ENCODE data around the gene OBI1. TPM values are rescaled to one million over a fixed set of nuclear protein-coding genes. Genes with fewer than 3 reads are reported as not detected.

OBI1 gene
- total and polyA plus RNA-seq, 9 of the 15 experiments (the other 6 are each of a cell fraction or from before 2014, with no cell fraction given) = 8.7 to 18.4 (median 14.2) TPM

- Histone ChIP-seq H3K27me3 (ENCODE audit: control insufficient read depth in 2 of 2, insufficient read depth in 2 of 2, low read length in 2 of 2) (peaks cover 0 to 7% of the 10 kb centered on the region in 2 experiments; a peak in 2 of 5 replicates), H3K27ac (ENCODE audit: extremely low read depth, low read depth, low read length) (no peak overlapping the region), H3K36me3 (ENCODE audit: control insufficient read depth, insufficient read depth, low read length) (no peaks in the 10 kb centered on the region), H3K9me3 (replicated peaks; ENCODE audit: control insufficient read depth, insufficient read depth, low read depth, low read length) (no peaks in the 10 kb centered on the region), H3K4me3 (no peak overlapping the region), H3K4me2 (ENCODE audit: insufficient read depth, low read length) (no peak overlapping the region), H3K4me1 (replicated peaks in 1 of 2; ENCODE audit: control insufficient read depth in 2 of 2, insufficient read depth in 2 of 2, low read length in 2 of 2) (no peaks in the 10 kb centered on the region), H2AFZ (ENCODE audit: low read depth, low read length) (no peak overlapping the region), H3K9me1 (ENCODE audit: control insufficient read depth, insufficient read depth, low read length) (no peaks in the 10 kb centered on the region), H3K9ac (ENCODE audit: insufficient read depth in 1 of 2, low read depth in 2 of 2, low read length in 2 of 2) (no peak overlapping the region), H4K20me1 (replicated peaks; ENCODE audit: control insufficient read depth, insufficient read depth, low read length) (no peaks in the 10 kb centered on the region), H3K79me2 (ENCODE audit: control insufficient read depth, insufficient read depth, low read length) (no peaks in the 10 kb centered on the region)
- ChIA-PET CTCF (ENCODE audit: low intra/inter-chr PET ratio) (no interaction called here), POLR2A (no interaction called here)
- TF ChIP-seq SAP30 (IDR thresholded peaks at IDR 0.05; ENCODE audit: borderline replicate concordance, insufficient read depth, low read depth, low read length, poor library complexity, severe bottlenecking) = no peak
- TF ChIP-seq TSHZ1 (CRISPR knock-in tag; IDR thresholded peaks at IDR 0.05) = no peak
- no peak for TF ChIP-seq MBD2 (IDR thresholded peaks at IDR 0.05; ENCODE audit: borderline replicate concordance, low read depth)
- no peak for TF ChIP-seq ZNF586 (CRISPR knock-in tag; conservative IDR thresholded peaks at IDR 0.05)
- no peak for TF ChIP-seq TGIF2 (CRISPR knock-in tag; IDR thresholded peaks at IDR 0.05)
- no peak for TF ChIP-seq DDX20 (tag; IDR thresholded peaks at IDR 0.05; ENCODE audit: low read depth)
- no peak for TF ChIP-seq POLR2AphosphoS5 (IDR thresholded peaks at IDR 0.05; ENCODE audit: control insufficient read depth, insufficient read depth, low read depth, low read length)
- DNase-seq (ENCODE audit: extremely low read depth in 1 of 4, low spot score in 3 of 4) (no peak), FAIRE-seq (no peak), ATAC-seq (no peak)
- no TSS peak for BruUV-seq (replicated peaks)
- intact Hi-C loops (cut with micrococcal nuclease) = no loop called here
- in situ Hi-C loops (cut with MboI) = no loop called here
- WGBS (ENCODE audit: insufficient coverage, low coverage, missing lambda C conversion rate) = 0% methylated on average over 6 of the region's 6 CpGs
Observed at GRCh38 chr13:78592584-78592983, 66.4 kb downstream of the OBI1 start.

All from K562 (cell line).